GM21447 (cell line): ENCODE measurements around the gene C10orf90.

Source experiments
- ATAC-seq: cut with Tn5 transposase; IDR thresholded peaks from one replicate; pipeline ENCODE4 v1.9.1; 2021; ENCODE audit not compliant: unreplicated experiment

C10orf90 gene

DNA sequence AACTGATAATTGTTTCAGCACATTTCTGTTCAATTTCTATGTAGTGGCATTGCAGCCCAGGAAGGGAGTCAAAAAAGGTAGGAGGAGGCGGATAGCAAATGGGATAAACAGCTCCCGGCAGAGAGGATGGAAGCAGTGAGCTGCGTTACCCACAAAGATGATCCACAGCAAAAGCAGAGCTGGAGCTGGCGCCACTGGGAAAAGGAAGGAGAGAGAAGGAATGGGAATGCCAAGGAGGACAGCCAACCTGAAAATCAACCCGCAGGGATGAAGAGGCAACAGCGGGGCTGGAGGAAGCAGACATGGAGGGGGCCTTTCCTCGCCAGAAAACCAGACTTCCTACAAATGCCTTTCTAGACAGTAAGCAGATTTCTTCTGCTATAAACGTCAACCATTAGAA, 199.5 kb downstream of the C10orf90 start:
- no peak for ATAC-seq

DNA sequence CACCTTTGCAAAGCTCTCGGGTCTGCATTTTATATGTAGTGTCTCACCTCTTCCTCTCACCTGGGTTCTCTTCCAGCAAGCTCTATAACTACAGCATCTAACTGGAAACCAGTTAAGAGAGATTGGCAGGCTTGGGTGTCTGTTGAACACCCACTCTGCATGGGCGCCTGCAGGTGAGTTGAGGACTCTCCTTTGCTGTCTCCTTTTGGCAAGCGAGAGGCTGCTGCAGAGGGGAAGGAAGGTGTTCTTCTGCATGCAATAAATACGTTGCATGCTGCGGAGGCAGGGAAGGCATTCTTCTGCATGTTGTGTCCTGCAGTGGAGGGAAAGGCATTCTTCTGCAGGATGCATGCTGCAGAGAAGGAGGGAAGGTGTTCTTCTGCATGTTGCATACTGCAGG, 200.8 kb downstream of the C10orf90 start:
- no peak for ATAC-seq

DNA sequence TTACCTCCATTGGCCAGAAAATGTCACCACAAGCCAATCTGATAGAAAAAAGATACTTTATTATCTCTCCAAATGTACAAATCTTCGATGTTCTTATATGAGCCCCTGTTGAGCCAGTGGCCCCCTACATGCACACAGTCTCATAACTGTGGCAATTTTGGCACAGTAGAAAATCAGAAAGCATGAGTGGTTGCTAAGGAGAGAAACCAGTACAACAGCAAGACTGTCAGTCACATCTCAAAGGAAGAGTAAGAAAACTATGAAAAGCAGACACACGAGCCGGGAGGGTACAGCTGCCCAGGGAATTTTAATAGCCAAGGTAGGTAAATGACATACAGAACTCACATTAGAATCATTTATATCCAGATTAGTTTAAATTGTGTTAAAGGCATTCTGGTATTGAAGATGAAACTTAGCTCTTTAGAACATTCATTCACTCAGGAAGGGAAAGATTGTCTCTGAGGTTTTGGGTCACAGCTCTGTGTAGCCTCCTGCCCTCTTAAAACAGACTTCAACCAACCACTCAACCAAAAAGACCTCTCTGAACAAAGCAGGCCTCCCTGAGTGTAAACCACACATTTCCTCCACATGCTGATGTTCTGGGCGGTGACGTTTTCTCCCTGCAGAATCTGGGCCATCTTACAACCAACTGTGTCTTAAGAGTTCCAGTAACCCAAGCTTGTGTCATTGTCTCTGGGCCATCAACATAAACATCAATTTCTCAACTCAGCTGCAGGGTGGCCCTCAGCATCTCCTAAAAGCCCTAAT, 201.4 kb downstream of the C10orf90 start:
- ATAC-seq = no peak

DNA sequence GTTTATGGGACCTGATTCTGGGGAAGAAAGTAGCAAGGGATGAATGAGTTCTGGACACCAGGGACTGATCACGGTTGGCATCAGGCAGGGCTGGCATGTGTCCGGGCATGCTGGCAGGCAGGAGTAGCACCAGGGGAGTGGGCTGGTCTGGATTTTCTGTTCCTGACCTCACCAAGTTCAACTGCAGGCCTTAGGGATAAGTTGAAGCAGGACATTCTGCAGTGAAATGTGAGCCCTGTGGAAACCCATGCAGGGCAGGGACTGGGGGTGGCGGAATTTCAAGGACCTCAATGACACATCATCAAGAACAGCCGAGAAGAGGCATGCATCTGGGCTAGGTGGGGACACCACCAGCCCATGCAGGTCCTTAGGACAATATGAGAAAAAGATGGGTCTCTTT, 202.0 kb downstream of the C10orf90 start:
- ATAC-seq = no peak

DNA sequence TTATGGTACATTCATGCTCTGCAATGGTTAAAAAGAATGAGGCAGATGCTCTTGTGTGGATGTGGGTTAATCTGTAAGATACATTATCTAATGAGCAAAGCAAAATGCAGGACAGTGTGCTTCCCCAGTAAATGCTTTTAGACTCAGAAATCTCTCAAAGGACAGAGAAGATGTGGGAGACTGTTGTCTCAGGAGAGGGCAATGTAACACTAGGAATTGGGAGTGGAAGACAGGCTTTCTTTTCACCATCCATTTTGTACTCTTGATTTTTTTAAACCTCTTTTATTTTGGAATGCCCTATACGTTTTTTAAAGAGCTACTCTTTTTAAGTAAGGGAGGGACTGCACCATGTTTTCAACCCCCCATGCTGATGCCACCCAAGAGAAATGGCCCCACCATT, 204.7 kb downstream of the C10orf90 start:
- ATAC-seq = no peak

DNA sequence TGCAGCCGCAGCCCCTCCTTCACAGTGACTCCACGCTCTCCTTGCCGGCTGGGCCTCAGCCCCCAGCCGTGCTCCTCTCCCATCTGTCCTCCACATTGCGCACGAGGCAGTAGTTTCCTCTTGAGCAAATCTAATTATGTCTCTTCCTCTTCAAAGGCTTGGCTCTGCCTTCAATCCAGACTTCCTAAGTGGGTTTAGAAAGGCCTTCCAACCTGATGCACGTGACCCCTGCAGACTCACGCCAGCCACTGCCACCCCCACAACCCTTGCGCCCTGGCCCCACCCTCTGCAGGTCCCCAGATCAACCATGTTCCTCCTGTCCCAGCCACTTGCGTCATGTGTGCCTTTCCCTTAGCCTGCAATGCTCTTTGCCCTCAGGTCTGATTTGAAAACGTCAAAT, 207.2 kb downstream of the C10orf90 start:
- no peak for ATAC-seq

DNA sequence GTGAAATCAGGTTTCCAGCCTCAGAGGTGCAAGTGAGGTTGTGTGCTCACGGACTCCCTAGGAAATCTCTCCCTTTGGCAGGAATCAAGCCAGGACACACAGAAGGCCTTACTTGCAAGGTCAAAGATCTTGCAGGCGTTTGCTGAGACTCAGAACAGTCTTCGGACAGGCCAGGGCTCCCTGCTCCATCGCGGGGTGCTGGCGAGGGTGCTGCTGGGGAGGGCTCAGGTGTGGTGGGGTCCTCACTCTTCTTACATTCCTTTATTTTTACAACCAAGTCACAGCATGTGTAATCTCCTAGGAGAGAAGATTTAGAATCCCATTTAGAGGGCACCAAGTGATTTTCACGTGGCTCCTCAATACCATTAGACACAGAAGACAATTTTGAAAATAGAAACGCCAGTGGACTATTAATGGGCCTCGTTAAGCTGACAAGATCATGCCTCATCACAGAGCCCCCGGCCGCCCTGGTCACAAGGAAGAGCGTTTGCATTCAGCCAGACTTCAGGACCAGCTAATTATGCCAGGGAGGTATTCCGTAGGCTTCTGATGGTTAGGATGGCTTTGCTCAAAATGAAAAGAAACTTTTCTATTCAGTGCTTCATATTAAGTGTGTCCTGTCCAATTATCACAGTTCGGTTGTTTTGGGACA, 209.1 kb downstream of the C10orf90 start:
- ATAC-seq = no peak

DNA sequence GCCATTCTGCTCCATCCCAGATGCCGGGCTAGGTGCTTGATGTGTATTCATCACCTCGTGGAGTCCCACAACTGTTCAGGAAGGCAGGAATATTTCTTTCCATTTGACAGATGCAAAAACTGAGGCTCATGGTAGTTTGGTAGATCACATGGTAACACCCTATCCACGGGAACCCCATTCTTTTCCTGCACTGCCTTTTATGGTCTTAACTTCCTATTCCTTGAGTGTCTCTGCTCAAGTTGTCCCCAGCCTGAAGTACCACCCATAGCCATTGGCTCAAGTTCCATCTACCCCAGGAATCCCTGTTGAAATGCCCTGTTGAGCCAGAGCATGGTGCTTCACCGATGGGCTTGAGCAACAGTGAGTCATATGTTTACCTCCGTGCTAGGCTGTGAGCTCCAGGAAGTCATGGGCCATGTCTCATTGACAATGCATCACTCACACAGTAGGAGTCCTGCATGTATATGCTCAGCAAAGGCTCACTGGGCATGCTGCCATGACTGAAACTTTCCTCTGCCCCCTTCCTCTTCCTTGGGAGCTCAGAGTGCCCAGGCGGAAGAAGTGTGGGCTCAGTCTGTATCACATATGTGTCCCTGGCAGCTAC, 210.5 kb downstream of the C10orf90 start:
- no peak for ATAC-seq

DNA sequence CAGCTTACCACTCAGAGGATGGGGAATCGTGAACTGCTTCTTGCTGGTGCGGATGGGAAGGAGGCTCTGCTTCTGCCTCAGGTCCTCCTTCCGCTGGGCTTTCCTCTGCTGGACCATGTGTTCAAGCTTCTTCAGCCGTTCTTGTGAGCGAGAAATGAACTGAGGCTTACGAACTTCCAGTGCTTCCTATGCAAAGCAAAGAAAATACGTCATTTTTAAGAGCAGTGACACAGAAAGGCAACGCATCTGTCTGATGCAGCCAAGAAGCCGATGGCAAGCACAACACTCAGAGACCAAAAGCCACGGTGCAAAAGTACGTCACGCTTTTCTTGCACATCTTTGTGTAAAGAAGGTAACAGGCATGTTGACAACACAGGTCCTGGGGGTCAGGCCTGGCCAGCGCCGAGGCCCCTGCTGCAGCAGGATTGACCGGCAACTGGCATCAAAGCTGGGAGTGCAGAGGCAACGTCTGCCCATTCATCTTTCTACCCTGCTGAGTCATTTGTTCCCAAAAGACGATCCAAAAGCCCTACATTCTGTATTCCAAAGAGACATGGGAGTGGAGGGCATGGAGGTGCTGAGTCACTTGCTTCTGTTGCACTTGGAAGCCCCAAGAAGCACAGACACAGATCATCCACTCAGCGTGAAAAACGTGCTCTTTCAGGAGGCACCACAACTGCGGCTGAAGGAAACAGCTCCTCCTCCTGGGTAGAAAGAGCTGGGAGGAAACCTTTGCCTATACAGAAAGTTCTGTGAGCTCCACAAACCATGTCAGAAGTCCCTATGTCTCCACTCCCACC, 211.3 kb downstream of the C10orf90 start:
- no peak for ATAC-seq

DNA sequence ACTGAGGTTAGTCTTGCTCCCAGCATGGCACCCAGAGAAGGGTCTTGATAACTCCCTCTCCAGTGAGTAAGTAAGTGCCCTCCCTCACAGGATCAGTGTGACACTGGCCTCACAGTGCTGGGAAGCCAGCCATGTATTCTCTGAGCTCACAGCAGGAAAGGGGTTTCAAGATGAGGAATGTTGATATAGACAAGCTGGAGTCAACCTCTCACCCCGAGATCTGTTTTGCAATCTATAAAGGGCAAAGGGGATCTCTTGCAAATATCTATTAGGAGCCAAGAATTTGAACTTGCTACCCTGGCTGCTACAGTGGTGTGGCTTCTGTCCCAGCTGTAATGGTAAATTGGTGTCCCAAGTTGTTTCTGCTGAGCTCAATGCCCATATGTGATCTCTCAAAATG, 212.0 kb downstream of the C10orf90 start:
- no peak for ATAC-seq

DNA sequence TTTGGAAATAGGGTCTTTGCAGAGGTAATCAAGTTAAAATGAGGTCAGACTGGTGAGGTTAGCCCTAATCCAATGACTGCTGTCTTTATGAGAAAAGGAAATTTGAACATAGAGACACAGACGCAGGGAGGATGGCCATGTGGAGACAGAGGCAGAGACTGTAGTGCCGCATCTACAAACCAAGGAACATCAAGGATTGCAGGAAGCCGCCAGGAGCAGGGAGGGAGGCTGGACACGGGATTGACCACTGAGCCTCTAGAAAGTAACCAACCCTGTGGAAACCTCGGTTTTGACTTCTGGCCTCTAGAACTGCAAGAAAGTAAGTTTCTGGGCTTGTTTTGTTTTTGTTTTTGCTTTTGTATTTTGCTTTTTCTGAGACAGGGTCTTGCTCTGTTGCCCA, 213.9 kb downstream of the C10orf90 start:
- ATAC-seq = no peak

DNA sequence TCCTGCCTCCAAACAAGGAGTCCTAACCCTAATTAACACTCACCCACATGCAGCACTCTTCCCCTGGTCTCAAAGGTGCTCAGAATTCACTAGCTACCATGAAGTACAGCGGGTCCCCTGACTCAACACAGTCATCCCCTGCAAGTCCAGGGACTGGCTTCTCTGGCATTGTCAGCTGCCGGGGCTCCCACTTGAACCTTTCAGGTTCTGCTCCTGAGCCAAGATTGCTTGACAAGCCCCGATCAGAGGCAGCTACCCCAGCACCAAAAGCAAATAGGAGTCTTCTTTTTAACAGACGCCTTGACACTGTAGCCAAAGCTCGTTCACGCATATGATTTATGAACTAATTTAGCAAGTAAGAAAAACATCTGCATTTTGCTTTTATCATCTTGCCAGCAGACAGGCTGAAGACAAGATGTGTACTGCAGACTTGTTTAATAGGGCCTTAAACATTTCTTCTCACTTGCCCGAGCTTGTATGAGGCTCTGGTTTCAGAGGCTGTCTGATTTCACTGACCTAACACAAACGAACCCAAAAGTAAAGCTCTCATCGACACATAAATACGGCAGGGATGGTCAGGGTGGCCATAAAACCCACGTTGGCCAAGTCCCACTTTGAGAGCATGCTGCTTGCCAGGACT, 214.6 kb downstream of the C10orf90 start:
- ATAC-seq = no peak

DNA sequence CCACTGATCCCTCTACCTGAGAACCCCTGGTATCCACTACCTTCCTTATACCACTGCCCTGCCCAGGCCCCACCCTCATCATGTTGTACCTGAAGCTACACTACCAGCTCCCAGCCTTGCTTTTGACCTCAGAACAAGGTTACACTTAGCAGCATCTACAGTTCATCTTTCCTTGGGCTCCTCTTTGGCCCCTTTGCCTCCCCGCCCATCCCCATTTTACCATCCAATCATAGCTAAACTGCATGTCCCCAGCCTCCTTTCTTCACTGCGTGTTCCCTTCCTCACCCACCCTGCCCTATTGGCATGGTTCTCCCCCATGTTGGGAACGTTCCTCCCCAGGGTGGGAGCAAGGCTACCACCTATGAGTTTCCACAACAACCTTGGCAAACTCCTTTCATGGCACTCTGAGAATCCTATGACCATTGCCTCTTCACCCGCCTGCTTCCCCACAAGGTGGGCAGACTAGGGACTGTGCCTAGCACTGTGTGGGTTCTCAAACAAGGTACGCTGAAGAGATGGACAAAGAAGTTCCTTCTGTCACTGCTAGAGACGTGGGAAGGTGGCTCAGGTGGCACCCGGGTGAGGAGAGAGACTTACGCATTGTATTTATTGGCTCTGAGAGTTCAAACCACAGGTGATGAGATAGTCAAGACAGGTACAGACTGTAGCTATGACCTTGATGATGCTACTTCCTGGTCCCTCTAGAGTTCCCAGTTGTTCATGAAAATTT, 215.3 kb downstream of the C10orf90 start:
- ATAC-seq = no peak

DNA sequence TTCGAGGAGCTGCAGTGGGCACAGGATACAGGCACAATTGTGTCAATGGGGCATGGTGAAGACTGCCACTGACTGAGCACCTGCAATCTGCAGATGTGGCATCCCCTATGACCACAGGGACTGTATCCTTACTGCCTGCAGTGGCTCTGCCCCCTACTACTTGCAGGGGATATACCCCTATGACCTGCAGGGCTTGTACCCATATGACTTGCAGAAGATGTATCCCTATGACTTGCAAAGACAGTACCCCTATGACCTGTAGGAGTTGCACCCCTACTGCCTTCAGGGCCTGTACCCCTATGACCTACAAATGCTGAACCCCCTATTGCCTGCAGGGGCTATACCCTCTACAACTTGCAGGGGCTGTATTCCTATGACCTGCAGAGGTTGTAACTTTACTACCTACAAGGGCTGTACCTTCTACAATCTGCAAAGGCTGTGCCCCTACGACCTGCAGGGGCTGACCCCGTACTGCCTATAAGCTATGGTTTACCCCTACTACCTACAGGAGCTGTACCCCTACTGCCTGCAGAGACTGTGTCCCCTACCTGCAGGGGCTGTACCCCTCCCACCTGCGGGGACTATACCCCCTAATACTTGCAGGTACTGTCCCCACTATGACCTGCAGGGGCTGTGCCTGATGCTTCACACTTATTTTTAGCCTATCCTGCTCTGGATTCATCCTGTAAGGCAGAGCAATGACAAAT, 216.3 kb downstream of the C10orf90 start:
- ATAC-seq = no peak

DNA sequence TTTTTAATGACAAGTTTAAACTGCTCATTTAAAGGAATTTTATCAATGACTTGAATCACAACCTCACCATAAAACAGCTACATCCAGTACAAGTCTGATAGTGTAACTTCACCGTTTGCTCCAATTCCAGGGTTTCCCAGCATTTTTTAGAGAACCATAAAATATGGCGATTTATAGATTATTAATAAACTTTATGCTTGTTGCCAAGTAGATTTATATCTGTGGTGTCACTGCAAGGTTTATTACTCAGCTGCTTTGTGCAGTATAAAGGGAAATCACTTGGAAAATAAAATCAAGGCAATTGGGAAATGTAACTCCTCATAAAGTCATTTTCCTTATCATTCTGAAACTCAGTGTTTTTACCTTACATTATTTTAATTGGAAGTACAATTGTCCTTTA, 218.2 kb downstream of the C10orf90 start:
- ATAC-seq = no peak

DNA sequence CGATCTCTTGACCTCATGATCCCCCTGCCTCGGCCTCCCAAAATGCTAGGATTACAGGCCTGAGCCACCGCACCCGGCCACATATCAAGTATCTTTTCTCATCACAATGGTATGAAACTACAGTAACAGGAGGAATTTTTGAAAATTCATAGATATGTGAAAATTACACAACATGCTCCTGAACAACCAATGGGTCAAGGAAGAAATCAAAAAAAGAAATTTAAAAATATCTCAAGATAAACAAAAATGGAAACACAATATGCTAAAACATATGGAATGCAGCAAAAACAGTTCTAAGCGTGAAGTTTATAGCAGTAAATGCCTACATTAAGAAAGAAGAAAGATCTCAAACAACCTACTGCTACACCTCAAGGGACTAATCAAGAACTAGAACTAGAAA, 222.4 kb downstream of the C10orf90 start:
- ATAC-seq = no peak

DNA sequence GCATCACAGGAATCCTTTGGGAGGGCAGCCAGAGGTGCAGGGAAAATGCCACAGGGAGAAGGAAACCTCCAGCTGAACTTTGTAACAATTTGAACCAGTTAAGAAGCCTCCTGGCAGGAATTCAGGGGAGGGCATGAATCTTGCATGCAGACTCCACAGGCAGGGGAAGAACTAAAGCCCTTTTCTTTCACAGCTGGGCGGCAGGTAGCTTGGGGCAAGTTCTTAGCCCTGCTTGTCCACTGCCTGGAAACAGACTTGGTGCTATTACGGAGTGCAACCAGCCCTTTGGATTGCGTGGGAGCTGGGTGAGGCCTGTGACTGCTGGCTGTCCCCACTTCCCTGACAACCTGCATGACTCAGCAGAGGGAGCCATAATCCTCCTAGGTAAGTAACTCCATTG, 230.6 kb downstream of the C10orf90 start:
- ATAC-seq = no peak

DNA sequence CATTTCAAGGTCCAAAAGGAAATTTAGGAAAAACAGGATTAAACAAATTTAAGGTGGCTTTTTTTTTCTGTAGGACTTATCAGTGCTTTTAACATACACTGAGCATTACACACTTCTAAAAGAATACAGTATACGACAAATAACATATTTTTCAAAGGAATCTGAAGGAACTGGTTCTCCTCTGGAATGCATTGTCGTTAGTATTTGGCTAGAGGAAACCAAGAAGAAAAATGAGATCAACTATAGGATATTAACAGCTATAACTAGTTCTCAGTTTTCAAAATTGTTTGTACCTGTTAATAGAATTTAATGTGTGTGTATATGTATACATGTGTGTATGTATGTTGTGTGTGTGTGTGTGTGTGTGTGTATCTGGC, 232.1 kb downstream of the C10orf90 start:
- ATAC-seq = no peak

DNA sequence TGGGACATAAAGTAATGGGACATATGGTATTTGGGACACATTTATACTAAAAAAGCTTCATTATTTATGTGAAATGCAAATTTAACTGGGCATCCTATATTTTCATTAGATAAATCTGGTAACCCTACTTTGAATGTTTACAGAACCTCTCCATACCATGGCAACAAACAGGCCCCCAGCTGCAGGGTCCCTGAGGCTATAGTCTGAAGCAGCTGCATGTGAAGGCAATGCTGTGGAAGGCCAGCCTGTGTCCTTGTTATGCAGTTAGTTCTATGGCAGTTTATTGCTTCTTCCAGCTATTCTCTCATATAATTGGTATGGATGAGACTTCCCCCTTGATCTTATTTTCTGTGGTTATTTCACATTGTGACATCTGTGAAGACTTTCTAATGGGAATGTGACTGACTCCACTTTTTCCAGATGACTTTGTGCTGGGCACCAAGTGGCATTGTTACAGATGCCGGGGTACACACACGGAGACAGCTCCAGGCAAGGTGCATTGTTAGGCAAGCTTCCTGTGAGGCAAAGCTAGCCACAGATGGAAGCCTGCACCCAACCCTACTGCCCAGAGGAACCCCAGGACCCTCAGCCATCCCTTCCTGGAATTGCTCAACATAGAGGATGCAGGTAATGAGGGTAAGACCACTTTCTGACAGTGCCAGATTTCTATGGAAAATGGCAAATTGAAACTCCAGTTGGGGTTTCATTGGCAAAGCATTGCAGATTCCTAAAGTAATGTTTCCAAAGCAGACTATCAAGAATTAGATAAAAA, 232.7 kb downstream of the C10orf90 start:
- no peak for ATAC-seq
